Hepatocyte (in vitro differentiated cells): ENCODE data around the gene PCDH8.

Experiments
- CTCF ChIP-seq: fragments of 200-600 bp; sonication (generic); IDR thresholded peaks from 2 replicates; pipeline ENCODE4 v1.5.1; 2016; ENCODE audit warnings: antibody characterized with exemption, mild to moderate bottlenecking; ENCODE audit not compliant: poor library complexity
- EZH2 ChIP-seq: fragments of 200-600 bp; sonication (generic); IDR thresholded peaks from 2 replicates; pipeline ENCODE4 v1.6.1; 2016; ENCODE audit warnings: antibody characterized with exemption, mild to moderate bottlenecking, borderline replicate concordance
- EZH2phosphoT487 ChIP-seq: fragments of 200-600 bp; sonication (generic); IDR thresholded peaks from one replicate; pipeline ENCODE4 v1.6.1; 2018; ENCODE audit warnings: antibody characterized with exemption, mild to moderate bottlenecking, low read depth, moderate library complexity; ENCODE audit not compliant: unreplicated experiment, severe bottlenecking

- TF ChIP-seq CTCF, result no peak
- no peak for TF ChIP-seq EZH2
- no peak for TF ChIP-seq EZH2phosphoT487
These were observed 16.5 kb upstream of the PCDH8 start for GRCh38 chr13:52864941-52865340.
